Middle frontal gyrus (tissue), 1 donor: ENCODE results near the gene TMEM87A.

Experiments
- DNase-seq: peaks from one replicate; pipeline ENCODE4 v3.0.0-alpha.2; 2015; ENCODE audit warnings: low spot score; ENCODE audit errors: extremely low spot score

TMEM87A gene

DNA sequence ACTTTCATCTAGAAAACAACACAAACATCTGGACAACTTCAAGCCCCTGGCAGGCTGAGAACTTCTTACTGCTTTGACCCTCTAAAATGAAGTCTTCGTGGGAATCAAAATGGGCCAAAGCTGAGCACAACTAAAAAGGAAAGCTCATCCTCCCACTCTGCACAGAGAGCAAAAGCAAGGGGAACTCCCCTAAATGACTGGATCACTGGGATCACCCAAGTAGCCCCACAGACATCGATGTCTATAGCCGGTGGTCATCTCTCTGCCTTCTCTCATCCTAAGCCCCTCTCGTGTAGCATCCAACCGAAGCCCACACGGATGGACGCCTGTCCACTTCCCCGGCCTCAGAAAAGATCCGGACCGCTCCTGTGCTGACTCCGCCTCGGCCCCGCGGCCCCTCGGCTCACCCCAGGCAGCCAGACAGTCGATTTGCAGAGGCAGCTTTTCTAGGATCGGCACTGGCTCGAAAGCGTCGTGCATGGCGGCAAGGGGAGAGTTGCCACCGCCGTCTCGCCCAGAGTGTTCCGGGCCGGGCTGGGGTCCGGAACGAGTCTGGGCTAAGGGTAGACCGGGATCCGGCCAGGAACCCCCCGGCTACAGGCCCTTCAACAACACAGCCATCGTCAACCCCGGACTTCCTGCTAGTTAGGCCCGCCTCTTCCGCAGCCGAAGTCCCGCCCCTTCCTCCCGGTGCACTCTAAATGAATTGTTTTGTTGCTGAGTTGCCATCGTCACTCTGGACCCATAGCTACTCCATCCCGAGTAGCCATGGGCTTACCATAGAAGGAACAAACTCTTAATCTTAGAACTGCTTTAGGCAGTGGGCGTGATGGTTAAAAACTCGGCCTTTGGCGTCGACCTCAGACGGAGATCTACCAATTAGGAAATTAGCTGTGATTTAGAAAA is 65.3 kb downstream of the TMEM87A start, which contains the start of gene VPS39:
VPS39 (minus strand) TSS at position 631 of the 906 bp plus-strand sequence; CDS start at position 480, 151 bp downstream.
- peak; percentile 71 for DNase-seq

DNA sequence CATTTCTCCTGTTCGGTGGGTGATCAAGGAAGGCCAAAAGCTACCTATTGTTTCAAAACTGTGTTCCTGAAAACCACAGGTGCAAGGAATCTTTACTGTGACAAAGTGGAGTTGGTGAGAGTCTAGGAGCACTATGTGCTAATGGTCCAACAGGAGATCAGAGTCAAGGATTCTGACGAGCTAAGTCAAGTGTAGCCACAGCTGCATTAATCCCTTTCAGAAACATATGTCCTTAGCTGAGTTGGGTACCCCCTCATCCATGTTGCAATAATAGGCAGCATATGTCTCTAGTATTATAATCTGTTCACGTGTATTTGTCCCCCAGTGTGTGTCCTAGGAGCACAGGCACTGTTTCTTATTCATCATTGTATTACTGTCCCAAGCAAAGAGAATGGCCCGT is 66.8 kb downstream of the TMEM87A start:
- no peak for DNase-seq

DNA sequence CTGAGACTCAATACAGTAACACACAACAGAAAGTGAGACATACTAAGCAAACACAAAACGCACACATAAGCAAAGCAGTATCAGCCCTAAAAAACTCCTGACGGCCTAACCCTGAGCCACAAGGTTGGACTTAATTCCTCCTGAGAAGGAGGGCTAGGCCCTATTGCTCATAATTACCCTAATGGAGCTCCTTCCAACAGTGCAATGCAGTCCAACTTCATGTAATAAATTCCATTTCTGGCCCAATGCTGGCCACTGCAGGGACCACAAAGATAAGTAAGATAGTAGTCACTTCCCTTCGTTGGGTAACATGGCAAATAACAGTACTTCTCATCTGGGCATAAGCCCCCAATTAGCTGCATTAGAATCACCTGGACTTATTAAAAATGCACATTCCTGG is 69.3 kb downstream of the TMEM87A start:
- no peak for DNase-seq

DNA sequence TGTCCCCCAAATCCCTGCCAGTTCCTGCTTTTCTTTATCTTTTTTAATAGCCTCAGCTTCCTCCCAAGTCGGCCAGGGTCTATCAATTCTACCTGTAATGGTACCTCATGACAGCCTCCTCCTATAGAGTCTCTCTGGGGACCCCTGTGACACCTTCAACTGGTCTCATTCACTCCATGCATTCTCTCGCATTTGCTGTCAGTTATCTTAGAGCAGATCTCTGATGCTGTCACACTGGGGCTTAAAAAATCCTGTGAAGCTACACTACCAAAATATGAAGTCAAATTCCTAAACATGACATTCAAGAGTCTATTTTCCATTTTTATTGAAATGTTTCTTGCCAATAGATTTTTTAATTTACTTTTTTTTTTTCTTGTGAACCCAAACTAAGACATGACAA is 70.6 kb downstream of the TMEM87A start:
- DNase-seq = no peak

DNA sequence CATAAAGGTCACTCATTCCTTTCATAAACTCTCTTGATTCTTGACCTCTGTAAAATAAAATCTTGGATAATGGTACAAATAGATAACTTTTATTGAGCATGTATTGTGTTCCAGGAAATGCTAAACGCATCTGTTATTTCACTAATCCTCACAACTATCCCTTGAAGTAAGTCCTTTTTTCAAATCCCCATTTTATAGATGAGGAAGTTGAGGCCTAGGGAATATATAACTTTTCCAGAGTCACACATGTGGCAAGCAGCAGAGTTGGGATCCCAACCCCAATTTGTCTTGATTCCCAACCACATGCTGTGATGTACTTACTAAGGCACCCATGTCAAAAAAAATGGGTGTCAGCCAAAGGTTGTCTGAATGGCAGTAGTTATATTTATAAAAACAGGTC is 71.4 kb downstream of the TMEM87A start:
- no peak for DNase-seq

DNA sequence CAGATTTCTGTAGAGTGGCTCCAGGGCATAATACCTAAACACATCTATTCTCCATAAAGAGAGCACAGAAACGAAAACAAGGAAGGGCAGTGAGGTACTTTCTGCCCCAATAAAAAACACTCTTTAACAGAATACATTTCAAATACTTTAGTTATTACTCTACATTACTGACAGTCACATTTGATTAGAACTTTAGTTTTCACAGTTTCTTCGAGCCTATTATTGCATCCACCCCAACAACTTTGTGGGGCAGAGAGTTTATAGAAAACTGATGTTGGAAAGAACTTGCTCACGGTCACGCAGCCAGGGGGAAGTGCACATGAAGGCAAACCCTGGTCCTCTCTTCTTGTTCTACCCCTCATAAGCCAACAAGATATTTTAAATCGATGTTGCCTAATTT is 74.1 kb downstream of the TMEM87A start:
- no peak for DNase-seq

DNA sequence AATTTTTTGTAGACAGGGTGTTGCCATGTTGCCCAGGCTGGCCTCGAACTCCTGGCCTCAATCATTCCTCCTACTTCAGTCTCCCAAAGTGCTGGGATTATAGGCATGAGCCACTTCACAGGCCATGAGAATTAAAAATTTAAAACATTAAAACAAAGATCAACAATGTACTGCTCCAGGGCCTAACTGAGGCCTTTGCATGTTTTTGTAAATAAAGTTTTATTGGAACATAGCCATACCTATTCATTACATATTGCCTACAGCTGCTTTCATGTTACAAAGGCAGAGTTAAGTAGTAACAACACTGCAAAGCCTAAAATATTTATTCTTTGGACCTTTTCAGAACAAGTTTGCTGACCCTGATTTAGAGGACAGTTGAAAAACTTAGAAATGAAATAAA is 74.7 kb downstream of the TMEM87A start:
- DNase-seq = no peak

DNA sequence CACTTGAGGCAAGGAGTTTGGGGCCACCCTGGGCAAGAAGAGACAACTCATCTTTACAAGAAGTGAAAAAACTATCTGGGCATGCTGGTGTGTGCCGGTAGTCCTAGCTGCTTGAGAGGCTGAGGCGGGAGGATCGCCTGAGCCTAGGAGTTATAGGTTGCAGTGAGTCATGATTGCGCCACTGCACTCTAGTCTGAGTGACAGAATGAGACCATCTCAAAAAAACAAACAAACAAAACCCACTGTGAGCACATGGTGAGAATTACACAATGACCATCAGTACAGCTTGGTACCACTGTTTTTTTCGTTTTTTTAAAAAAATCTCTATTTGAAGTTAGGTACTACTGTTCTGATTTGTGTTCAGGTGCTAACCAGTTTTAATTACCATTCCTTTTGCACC is 78.7 kb downstream of the TMEM87A start:
- DNase-seq = no peak

DNA sequence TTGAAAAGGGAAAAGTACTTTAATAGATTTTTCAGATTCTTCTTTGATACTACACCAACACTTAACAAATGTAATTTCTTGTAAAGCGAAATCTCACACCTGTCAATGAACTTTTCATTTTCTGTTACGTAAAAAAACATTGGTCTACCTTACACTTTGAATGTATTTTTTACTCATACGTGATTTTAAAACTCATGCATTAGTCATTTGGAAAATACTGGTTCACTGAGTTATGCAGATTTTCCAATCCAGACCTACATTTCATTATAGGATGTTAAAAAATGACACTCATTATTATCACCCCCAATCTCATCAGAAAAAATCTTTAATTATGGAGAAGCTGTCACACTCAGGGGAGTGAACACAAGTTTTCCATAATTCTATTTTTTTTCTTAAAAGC is 79.8 kb downstream of the TMEM87A start:
- DNase-seq = no peak

DNA sequence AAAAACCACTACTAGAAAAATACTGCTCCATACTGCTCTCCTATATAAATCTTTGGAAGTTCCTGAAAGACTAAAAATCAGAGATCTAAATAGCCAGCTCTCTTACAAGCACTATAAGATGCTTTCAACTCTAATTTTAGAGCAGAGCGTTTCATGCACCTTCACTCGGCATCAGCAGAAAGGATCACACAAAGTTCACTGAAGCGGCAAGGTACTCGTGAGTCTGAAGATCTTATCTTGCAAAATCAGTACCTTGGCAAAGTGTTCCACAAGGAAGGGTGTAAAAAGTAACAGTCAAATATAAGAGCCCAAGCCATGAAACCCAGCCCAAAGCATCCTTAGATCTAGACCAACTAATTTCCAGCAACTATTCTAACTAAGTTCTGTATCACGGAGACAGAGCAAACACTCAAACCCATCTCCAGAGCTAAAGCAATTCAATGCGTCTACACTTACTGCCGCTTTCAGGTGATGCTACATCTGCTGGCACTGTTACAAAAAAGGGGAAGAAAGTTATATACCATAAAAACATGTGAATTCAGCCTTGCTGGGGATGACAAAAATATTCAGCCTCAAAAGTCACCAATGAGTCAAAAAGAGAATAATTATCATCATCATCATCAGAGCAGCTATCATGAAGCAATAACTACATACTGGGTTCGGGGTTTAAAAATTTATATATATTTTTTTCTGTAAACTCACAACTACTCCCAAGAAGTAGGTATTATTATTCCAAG is 81.5 kb downstream of the TMEM87A start:
- no peak for DNase-seq

DNA sequence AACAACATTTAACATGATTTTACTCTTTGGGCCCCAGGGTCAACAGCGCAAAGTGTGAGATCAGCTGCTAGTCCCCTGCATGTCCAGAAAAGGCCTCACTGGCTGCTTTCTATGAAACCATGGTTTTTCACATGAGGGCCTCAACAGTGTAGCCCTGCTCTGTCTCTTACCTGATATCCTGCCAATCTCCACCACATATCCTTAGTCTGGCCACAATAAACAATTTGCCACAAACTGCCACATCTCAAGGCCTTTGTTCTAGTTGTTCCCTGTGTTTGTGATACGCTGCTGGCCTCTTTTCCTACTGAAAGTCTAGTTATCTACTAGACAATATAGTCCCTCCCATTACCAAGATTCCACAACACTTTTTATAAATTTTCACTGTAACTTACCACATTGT is 82.9 kb downstream of the TMEM87A start:
- DNase-seq = no peak

DNA sequence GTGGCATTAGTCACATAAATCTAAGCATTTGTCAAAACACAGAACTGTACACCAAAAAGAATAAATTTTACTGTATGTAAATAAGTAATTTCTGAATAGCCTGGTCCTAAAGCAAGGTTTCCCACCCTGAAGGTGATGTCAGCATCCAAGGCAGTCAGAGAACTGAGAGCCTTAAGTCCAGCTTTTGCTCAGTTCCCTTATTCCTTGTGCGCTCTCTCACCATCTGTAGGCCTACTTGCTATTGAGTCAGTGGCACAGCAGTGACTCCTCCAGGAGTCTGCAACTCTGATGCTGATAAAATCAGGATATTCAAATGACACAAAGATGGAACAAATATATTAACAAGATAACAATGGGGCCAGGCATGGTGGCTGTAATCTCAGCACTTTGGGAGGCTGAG is 87.4 kb downstream of the TMEM87A start:
- no peak for DNase-seq

DNA sequence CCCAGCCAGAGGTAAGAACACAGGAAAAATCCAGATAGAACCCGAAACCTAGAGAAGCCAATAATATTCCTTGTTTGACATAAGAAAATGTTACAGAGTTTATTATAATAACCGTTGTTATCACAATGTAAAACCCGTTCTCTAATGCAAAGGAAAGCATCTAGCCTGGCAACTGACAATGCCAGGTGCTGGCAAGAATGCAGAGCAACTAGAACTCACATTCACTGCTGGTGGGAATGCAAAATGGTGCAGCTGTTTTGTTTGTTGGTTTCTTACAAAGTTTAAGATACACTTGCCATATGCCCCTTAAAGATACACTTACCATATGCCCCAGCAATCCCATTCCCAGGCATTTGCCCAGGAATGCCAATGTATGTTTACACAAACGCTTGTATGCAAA is 88.5 kb downstream of the TMEM87A start:
- no peak for DNase-seq

DNA sequence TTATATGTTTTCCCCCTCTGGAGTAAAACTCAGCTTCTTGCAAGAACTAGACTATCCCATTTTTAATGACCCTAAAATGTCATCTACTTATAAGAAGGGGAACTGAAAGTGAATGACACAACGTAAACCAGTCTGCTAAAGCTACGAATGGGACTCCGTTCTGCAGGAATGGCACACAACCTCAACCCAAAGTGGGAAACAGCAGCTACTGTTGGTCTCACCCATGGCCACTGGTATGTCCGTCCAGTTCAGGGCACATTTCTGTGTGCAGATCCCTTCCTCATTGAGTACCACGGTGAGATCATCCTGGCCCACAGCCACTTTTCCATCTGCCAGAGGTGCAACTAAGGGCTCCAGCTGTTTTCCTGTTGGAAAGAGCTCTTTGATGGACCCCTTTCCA is 88.9 kb downstream of the TMEM87A start:
- DNase-seq = no peak

DNA sequence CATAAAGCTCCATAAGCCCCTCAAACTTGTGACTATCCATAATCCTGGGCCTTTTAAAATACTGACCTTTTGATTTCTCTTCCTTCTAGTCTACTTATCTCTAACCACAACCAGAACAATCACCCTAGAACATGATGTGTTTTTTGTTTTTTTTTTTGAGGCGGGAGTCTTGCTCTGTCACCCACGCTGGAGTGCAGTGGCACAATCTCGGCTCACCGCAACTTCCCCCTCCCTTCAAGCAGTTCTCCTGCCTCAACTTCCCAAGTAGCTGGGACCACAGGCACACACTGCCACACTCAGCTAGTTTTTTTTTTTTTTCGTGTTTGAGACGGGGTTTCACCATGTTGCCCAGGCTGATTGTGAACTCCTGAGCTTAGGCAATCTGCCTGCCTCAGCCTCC is 90.3 kb downstream of the TMEM87A start:
- DNase-seq = no peak

DNA sequence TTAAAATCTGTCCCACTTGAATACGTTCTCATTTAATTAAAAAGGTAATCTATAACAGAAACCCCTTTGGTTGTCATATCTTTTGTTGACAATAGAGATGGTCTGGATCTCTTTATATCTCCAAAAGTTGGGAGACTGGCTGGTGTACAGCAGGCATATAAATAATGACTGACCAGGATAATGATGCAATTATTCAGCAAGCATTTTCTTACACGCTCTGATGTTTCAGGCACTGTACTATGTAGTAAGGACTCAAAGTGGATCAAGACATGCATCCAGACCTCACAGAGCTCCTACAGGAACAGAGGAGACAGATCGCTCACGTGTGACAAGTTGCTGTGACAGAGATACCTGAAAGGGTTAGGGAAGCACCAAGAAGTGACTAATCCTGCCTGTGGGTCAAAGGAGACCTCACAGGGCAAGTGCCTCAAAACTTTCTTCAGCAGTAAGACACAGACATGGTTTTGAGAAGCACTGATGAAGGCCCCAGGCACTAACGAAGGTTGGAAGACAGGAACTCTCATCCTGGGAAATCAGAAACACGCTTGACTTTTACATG is 90.8 kb downstream of the TMEM87A start:
- DNase-seq = no peak

DNA sequence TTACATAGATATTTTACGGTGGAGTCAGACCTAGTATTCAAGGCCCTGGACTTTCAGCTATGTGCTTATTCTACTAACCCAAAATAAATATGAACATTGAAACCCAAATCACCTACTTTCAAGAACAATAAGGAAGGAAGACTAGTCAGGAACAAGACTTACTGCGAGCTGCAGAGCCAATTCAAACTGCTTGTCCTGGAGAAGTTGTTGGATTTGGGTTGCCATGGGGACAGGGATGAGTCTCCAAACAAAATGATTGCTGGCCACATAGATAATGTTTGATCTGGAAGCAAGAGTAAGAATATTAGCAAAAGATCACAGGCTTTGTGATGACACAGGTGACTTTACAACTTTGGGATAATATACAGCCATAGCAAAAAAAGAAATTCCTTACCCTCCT is 95.2 kb downstream of the TMEM87A start:
- no peak for DNase-seq

DNA sequence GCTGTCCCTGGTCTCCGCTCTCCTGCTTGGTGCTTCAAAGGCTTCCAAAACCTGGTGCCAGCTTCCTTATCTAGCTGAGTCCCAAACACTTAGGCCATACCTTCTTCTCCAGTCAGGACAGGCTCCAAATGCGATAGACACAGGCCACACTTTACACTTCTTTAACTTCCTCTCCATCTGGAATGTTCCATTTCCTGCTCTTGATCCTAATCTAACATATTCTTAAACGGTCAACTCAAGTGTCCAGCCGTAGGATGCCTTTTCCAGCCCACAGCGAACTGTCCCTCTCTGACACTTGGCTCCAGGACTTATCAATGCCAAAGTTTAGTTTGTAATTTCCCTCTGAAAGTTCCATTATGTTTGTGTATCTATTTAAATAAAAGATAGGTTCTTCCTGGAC is 97.6 kb downstream of the TMEM87A start:
- DNase-seq = no peak

DNA sequence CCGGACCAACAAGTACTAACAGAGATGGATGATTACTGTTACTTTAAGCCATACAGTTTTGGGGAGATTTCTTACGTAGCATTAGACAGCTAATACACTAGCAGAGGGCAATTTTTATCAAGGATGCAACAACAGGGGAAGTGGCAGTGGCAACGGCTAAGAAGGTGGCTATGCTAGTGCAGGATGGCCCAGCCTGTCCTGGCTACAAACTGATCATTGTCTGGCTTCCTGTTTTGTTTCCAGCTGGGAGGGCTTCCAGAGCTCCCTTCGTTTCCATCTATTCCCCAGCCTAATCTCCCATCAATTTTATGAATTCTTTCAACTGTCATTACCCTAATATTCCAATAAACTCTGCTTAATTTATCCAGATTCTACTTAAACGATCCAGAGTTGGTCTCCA is 100.8 kb downstream of the TMEM87A start:
- no peak for DNase-seq

DNA sequence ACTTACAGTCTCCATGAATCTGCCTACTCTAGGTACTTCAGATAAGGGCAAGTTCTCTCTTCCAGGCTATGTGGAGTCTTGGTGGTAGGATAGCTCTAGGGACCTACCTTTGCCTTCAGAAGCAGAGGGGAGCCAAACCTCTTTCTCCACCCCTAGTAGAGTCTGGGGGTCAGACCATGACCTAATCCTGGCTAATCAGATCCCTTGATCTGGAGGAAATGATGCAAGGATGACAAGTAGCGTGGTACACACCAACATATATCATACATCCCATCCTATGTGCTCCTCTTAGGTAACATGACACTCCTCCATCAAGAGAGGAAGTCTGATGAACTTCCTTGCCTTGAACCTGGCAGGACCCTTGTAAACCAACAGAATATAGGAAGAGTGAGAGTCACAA is 101.4 kb downstream of the TMEM87A start:
- DNase-seq = no peak

DNA sequence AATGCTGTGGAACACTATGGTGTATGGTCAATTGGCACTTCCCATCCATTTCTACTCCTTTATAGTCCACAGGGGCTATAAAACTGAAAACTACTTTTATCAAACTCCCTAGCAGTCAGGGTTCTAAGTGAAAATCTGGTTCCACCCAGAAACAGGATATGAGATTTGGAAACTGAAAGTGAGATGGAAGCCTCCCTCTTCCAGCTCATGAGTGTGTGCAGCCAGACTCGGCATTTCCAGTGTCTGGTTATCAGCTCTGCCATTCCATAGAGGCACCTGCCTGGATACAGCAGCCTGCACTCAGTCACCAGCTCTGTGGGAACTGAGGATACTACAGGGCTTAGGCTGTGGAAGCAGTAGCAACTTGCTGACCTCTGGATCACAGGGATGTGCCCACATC is 102.1 kb downstream of the TMEM87A start:
- DNase-seq = no peak

DNA sequence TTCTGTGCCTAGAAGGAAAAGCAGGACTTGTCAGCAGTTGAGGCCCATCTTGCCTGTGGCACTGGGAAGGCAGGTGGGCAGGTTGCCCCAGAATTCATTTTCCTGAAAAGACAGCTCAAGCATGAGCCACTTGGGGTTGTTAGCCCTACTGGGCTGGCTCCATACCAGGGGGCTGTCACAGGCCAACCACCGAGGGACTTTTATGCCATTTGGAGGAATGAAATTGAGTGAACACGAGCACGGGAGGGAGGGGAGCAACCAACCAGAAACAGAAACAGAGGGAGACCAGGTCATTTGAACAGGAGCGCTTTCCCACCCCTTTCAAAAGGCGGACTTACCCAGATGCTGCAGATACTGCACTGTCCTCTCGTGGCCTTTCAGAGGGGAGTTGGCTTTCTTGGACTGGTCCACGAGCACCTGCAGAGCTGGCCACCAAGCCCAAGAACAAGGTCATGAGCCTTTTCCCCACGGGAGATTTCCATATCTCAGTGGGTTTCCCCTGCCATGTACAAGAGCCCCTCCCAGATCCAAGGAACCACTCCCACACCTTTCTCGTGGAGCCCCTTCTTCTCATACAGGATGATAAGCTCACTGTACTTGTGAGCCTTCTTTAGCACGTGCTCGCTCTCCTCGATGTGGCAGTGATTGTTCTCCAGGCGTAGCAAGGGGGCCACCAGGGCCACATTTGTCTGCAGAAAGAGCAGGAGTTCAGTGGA is 106.8 kb downstream of the TMEM87A start:
- DNase-seq = no peak
